Activated effector memory CD4-positive, alpha-beta T cell treated with Interleukin-2 at 50 U/mL for 16 hours (primary cell): ENCODE results near the gene CCDC15.
"Not testable (repeated sequence)": the region's sequence is repeated elsewhere in the genome, so short reads cannot be mapped to it uniquely, and the experiment has no call there.

Experiments
- DNase-seq: peaks from one replicate; pipeline ENCODE4 v3.0.0-alpha.2; 2020

The CCDC15 gene

DNA sequence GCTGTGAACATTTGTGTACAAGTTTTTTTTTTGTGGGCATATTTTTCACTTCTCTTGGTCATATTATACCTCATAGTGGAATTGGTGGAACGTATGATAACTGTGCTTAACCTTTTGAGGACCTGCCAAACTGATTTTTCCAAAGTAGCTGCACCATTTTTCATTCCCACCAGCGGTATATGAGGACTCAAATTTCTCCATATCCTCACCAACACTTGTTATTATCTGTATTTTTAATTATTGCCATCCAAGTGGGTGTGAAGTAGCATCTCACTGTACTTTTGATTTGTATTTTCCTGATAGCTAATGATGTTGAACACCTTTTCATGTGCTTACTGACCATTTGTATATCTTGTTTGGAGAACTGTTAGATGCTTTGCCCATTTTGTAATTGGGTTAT, 47.8 kb downstream of the CCDC15 start:
- DNase-seq = no peak

DNA sequence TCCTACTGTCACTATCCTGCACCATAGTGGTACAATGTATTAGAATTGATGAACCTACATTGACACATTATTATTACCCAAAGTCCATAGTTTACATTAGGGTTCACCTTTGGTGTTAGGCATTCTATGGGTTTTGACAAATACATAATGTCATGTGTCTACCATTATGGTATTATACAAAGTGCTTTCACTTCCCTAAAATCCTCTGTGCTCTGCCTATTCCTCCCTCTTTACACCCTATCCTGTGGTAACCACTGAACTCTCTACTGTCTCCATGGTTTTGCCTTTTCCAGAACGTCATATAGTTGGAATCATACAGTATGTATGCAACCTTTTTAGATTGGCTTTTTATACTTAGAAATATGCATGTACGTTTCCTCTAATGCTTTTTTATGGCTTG, 51.5 kb downstream of the CCDC15 start:
- no peak for DNase-seq

DNA sequence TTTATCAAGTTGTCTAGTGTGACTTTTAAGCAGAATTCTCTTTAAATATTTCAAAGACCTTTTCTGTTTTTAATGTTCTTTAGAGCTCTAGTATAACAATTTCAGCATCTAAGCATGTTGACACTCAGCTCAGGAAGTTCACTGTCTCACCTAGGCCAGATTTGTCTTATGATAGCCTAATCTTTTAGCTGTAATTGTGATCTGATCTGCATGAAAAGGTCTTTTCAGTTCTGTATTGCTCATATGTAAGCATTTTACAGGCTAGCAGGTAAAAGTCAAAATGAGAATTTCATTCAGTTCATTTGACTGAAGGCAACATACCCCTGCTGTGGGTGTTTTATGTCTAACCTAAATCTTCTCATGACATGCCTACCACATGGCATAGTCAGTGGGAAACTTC, 62.4 kb downstream of the CCDC15 start:
- DNase-seq = no peak

DNA sequence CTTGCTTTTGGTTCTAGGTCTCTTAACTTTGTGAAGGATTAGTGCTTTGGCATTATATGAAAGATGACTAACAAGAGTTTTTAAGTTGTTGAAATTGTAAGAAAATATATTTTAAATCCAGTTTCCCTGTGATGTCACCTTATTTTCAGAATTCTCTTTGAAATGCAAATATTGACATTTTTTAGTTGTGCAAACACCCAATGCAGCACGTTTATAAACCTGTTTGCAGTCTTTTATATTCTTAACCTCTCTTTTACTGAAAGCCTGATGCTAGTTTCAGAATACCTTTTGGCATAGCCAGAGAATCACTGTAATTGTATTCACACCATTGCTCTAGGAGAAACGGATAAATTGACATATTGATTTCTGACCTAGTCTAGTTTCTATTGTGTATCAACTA, 66.3 kb downstream of the CCDC15 start:
- no peak for DNase-seq

DNA sequence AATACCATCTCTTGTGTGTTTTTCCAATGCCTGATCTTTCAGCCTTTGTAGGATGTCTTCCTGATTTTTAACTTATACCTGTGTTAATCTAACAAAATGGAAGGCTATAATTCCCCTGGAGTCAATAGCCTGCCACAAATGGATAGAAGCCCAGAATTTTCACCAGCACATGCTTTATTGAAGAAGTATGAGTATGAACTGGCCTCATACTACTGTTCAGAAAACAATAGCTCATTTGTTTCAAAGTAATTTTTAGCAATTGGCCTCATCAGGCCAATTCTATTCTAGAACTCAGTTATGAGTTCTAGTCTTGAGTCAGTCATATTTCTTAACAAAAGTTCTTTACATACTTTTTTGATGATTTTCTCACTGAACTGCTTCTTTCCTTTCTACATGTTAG, 68.5 kb downstream of the CCDC15 start:
- DNase-seq = no peak

DNA sequence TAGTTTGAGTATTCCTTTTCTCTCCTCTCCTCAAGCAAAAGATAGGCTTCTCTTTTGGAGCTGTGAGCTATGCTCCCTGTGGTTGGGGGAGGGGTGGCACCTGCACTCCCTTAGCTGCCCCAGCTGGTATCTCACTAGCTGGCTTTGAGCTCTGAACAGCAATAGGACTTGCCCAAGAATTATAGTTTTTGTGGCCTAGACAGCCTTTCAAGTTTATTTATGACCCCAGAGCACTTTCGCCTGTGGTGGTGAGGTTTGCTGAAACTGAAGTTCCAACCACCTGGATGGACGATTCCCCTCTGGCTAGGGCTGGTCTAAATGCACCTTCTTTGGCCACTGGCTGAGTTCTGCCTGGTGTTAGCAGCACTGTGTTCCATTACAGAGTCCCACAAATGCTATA, 72.0 kb downstream of the CCDC15 start:
- DNase-seq = no peak

DNA sequence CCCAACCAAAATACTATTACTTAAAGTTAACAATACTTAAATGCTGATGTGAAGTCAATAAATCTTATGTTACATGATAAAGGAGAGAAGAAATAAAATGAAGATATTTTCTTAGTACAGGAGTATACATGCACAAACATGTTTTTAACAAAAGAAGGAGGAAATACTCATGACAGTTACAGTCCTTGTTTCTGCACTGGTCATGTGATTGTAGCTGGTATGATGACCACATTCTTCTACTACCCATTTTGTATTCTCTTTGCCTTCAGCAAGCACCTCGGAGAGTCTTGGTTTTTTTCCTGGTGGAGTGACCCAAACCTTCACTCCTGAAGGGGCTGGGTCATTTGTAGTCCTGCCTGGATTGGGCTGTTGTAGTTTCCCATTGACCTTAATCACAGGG, 75.4 kb downstream of the CCDC15 start:
- not testable (repeated sequence) for DNase-seq

DNA sequence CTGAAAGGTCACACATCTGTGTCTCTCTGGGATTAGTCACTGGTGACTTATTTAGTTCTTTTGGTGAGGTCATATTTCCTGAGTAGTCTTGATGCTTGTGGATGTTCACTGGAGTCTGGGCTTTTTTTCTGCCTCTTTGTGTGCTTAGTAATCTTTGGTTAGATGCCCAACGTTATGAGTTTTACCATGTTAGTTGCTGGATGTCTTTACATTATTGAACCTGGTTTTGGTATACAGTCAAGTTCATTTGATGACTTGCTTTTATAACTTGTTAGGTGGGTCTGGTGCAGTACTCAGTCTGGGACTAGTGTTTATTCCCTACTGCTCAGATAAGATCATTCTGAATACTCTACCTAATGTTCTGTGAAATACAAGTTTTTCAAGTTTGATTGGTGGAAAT, 82.9 kb downstream of the CCDC15 start:
- no peak for DNase-seq

DNA sequence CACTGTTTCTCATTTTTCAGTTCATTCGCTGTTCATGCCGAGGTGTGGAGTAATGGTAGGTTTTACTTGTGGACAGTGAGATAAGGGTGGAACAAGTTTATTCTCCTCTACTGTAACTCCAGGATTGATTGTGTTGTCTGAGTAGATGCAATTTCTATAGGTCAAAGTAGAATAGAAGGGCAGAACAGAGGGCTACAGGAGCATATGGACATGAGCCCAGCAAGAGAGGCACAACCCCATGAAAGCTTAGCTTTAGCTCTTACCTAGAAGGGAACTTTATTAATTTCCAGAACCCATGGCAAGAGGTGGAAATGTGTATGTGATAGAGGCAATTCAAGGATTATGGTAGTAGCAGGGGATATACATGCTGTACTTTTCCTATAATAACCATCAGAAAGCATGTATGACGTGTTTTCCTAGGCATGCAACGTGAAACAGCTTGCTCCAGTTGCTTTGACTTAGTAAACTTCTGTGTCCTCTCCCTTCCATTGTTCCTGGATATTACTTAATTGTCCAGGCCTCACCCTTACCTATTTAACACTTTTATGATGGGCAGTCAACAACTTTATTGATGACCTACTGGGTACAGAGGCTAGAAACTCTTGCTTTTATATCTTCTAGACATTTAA, 95.3 kb downstream of the CCDC15 start:
- no peak for DNase-seq

DNA sequence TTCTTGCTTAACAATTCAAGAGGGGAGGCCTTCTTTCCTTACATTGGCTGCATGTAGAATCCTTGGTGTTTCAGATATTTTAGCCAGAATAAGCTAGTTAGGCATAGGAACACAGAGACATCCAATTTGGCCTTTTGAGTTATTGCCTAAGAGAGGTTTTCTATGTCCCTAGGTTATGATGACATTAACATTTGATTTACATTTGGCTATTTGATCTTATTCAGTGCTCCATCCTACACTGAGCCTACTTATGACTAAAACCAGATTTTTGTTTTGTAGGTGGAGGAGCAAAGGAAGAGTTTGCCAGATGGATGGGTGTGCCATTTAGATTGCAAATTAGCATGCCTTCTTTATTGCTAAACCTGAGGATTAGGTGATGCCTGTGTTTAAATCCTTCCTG, 98.0 kb downstream of the CCDC15 start:
- DNase-seq = no peak

DNA sequence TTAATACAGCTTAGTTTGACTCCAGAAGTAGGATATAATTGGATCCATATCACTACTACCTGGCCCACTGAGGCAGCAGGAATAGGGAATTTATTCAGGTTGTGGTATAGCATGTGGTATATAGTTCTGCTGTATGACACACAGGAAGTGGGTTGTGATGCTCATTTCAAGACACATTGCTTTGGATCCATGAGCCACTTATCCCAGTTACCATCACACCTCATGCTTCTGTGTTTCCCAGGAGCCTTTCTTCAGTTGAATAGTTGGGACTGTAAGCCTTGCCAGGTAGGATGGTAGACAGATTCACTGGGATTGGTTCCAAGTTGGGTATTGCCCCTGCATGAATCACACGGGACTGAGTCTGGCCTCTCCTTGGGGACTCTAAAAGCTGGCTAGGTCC, 99.2 kb downstream of the CCDC15 start:
- DNase-seq = no peak

DNA sequence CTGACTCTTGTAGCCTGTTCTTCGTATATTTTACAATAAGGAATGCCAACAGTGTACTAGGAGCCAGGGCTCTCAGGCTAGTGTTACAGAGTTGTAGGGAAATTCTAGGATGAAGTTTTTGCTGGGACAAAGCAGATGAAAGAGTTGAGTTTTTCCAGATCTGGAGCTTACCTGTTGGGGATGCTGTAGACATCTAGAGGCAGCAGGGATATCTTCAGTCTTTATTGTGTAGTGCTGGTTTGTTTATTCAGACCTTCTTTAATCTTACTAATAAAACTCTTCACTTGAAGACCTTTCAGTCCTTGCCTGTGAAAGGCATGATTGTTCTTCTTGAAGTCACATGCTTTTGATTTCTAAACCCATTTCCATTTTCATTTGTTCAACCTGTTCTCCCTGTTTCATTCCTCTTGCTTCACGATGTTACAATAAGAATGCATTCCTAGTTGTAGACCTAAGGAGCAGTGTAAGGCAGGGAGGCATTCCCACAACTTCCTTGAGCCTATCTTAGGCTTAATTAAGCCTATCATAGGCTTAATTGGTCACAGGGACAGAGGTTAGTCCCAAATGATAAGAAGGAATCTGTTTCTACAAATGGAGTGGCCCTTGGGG, 101.2 kb downstream of the CCDC15 start:
- no peak for DNase-seq

DNA sequence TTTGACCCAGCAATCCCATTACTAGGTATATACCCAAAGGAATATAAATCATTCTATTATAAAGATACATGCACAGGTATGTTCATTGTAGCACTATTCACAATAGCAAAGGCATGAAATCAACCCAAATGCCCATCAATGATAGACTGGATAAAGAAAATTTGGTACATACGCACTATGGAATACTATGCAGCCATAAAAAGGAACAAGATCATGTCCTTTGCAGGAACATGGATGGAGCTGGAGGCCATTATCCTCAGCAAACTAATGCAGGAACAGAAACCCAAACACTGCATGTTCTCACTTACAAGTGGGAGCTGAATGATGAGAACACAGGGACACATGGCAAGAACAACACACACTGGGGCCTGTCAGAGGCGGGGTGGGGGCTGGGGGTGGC, 102.1 kb downstream of the CCDC15 start:
- not testable (repeated sequence) for DNase-seq

DNA sequence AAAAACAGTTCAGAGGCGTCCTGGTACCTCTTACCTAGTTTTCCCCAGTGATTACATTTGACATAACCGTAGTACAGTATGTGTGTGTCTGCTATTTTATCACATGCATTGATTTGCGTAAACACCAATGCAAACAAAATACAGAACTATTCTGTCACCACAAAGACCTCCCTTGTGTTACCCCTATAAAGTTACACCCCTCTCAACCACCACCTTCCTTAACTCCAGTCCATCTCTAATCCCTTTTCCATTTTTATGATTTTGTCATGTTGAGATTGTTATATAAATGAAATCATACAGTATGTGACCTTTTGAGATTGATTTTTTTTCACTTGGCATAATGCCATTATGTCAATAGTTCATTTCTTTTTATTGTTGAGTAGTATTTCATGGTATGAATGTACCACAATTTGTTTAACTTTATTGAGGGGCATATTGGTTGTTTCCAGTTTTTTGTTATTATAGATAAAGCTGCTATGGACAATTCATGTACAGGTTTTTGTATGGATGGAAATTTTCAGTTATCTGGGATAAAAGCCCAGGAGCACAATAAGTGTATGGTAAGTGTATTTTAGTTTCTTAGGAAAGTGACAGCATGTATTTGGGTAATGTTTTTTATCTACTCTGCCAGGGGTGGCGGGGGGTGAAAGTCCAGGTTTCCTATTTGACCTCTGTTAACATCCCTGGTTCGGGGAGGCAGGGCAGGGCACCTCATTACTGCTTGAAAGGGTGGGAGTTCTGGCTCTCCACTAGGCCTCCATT, 103.1 kb downstream of the CCDC15 start:
- DNase-seq = no peak

DNA sequence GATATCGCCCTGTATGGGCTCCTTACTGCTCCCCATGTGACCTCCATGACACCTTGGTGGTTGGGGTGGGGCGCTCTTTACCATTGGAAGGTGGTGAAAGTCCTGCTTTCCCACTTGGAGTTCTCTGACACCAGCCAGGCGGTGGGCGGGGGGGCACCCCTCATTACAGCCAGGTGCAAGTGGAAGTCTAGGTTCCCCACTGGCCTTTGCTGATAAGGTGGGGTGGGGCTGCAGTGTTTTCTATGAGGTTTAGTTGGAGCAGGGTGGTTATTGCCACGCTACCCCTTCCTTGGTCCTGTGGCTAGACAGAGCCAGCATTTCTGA, 103.7 kb downstream of the CCDC15 start:
- no peak for DNase-seq

DNA sequence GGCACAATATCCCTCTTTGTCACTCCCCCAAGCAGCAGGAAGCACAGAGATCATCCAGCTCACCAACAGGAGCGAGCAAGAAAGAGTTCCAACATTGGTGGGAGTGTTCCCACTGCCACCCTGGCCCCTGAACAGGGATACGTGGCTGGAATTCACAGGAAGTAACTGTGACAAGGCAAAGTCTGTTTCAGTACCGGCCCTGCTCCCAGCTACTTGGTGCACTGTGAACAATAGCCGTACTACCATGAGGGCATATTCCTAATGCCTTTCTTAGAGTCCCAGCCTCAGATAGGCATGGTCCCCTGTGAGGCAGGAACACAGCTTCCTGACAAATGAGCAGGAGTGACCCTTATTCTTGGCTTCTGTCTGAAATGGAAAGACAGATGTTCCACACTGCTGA, 107.3 kb downstream of the CCDC15 start:
- no peak for DNase-seq

DNA sequence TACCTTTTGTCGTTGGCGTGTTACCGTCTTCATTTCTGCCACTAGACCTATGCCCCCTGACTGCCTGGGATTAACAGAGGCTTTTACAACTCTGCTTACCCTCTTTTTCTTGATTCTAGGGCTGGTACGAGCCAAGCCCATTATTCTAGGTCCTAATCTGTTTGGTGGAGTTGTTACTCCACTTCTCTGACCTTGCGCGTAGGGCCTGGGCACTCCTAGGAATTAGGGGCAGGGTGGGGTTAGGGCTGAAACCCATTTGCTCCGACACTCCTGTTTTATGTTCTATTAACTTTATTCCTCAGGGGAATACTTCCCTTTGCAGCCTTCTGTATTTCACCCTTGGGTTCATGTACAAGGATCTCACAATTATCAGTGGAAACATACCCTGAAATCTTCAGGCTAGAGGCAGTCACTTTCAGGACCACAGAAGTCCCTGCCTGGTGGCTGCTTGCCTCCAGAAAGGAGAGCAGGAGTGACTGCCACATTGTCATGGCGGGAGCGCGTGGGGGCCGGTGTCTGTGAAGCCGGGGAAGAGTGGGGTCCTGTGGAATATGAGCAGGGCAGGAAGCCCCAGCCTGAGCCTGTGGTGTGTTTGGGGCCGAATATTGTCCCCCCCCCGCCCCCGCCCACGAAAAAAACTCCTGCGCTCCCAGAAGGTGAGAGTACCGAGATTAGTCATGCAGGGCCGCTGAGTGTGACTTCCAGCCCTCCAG, 108.4 kb downstream of the CCDC15 start:
- DNase-seq = no peak

DNA sequence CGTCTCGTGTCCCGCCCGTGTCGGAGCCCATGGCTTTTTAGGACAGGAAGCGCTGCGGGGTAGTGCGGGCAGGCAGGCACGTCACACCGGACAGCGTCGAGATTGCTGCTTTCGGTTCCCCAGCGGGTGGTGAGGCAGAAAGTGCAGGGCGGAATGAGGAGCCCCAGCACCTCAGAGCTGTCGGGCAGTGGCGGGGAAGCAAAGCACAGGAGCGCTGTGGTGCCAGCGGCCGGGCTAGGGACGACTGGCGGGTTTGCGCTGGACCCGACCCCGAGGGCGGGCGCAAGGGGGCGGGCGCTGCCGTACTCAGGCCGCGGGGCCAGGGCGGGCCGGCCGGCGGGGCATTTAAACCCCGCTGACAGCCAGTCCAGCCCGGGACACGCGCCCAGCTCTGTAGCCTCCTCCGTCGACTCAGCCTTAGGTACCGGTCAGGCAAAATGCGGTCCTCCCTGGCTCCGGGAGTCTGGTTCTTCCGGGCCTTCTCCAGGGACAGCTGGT, 109.0 kb downstream of the CCDC15 start, which contains the start of gene SLC37A2:
Gene SLC37A2, plus strand, starts transcription at position 375 of the 498 bp plus-strand sequence. Its CDS starts 63 bp downstream, at position 438.
- DNase-seq = no peak

DNA sequence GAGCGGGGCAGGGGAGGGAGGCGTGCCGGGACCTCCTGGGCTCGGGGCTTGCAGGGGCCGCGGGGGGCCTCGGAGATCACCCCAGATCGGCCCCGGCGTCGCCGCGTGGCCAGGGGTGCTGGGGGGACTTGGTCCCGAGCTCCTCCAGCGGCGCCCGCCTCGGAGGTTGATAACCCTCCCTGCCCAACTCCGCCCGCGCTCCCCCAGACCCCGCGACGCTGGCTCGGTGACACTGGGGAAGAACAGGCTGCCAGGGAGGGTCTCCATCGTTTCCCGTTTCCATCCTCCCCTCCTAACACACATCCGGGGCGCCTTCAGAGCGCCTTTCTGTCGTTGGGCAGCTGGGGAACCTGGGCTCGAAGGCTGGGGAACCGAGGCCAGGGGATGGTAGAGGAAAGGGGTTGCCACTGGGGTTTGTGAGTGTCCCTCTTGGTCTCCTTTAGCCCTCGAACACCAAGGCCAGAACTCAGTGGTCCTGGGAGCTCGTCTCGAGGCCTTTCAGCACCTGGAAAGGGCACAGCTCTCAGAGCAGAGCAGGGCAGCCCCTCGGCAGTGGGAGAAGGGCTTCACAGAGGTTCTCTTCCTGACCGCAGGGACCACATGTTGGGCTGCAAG, 109.5 kb downstream of the CCDC15 start:
- DNase-seq = no peak

DNA sequence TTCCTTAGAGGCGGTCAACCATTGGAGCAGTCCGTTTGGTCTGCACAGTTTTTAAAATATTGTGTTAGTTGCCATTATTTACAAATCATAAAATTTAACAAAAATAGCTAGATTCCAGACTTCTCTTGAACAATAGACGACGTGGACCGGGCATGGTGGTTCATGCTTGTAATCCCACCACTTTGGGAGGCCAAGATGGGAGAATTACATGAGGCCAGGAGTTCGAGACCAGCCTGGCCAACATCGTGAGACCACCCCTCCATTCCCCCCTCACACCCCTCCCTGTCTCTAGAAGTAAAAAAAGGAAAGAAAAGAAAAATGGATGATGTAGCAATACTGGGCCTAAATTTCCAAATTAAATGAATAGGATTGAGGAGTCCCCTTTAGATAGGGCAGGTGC, 110.1 kb downstream of the CCDC15 start:
- no peak for DNase-seq

DNA sequence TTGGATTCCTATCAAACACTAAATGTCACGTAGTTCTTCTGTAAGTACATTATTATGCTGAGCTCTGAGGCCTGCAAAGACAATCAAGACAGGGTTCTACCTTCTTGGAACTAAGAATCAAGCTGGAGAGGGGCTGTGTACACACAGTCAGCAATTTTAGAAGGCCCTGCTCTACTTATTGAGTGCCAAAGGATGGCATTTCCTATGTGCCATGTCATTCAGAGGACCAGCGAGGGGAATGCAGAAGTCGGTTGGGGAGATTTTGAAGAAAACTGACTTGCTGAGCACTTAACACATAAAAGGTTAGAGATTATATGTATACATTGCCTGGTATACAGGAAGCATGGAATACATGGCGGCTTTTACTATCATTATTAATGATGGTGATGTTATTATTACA, 114.4 kb downstream of the CCDC15 start:
- no peak for DNase-seq

DNA sequence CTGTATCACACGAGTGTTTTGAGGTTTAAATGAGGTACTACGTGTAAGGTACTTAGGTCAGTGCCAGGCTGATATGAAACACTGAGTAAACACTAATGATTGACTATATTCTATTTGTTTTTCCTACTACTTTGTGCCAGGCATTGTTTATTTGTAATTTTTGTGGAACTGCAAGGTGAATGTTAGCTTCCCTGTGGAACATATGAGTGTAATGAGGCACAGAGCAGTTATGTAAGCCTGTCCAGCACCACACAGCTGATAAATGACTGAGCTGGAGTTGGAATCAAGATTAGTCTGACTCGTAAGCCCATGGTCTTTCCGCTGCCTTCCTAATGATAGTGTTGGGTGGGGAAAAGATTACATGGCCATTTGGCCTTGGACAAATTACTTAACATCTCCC, 115.0 kb downstream of the CCDC15 start:
- no peak for DNase-seq

DNA sequence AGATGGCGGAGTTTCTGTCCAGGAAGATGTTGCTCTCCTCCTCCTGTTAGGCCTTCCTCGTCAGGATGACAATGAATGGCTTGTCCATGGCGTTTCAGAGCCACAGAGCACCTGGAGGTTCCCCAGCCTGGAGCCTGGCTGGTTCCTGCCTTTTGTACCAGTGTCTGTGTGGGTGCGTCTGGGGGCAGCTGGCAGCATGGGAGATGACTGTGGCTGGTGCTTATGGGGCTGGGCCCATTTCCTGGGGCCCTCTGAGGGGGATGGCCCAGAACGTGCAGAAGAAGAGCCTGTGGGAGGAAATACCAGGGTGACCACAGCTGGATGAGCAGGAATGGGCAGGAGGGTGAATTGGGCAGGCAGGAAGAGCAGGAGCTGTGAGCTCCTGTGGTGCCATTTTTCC, 115.8 kb downstream of the CCDC15 start:
- no peak for DNase-seq
